Activated CD8-positive, alpha-beta memory T cell treated with anti-CD3 and anti-CD28 coated beads, Interleukin-2, amount 50 U/mL, for 48 hours (primary cell): ENCODE data around the gene MAN2A2.
"Not testable (repeated sequence)": the region's sequence is repeated elsewhere in the genome, so short reads cannot be mapped to it uniquely, and the experiment has no call there.

Experiments used
- DNase-seq: peaks from one replicate; pipeline ENCODE4 v3.0.0-alpha.2; 2020

The MAN2A2 gene

GRCh38 chr15:90884719-90885431, 18.2 kb upstream of the MAN2A2 start:
- peak; percentile 77 for DNase-seq

GRCh38 chr15:90885432-90886290, 17.4 kb upstream of the MAN2A2 start:
- peak; percentile 96 for DNase-seq

DNA sequence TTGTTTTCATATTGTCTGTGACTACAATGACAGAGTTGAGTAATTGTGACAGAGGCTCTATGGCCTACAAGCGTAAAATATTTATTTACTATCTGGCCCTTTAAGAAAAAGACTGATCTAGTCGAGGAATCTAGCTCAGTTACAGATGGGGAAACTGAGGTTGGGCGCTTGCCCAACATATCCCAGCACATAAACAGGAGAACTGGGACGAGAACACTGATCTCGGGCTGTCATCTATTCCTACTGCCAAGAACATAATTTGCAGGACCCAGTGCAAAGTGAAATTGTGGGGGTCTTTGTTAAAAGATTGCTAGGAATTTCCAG, 16.8 kb upstream of the MAN2A2 start:
- no peak for DNase-seq

DNA sequence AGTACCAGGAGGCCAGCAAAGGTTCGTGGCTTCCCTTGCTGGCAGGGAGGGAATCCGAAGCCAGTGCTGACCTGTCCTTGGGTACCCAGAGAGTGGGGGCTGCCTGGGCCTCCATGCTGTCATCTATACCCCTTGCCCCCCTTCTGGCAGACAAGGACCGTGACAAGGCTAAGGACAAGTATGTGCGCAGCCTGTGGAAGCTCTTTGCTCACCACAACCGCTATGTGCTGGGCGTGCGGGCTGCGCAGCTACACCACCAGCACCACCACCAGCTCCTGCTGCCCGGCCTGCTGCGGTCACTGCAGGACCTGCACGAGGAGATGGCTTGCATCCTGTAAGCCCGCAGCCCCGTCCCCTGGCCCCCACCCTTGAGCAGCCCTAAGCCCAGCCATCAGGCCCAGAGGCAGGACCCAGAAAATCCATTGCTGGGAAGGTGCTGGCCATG, 16.0 kb upstream of the MAN2A2 start:
- no peak for DNase-seq

DNA sequence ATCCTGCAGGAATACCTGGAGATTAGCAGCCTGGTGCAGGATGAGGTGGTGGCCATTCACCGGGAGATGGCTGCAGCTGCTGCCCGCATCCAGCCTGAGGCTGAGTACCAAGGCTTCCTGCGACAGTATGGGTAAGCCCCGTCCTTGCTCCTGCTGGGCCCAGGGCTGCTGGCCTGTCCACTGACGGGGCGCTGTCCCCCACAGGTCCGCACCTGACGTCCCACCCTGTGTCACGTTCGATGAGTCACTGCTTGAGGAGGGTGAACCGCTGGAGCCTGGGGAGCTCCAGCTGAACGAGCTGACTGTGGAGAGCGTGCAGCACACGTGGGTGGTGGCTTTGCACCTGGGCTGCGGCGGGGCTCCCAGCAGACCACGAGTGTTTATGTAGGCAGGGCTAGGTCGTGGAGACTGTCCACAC, 13.8 kb upstream of the MAN2A2 start:
- no peak for DNase-seq

DNA sequence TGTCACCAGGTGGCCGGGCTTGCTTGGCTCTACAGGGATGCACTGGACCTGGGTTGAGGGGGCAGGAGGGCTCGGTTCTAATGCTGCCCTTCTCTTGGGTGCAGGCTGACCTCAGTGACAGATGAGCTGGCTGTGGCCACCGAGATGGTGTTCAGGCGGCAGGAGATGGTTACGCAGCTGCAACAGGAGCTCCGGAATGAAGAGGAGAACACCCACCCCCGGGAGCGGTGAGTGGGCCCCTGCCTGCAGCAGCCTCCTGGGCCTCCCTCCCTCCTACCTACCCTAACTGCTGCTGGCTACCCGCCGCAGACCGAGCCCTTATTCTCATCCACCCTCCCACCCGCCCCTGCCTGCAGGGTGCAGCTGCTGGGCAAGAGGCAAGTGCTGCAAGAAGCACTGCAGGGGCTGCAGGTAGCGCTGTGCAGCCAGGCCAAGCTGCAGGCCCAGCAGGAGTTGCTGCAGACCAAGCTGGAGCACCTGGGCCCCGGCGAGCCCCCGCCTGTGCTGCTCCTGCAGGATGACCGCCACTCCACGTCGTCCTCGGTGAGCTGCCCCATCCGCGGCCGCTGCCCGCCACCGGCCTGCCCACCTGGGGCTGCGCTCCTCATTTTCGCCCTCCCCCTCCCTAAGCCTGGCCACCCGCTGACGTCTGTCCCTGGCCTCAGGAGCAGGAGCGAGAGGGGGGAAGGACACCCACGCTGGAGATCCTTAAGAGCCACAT, 13.2 kb upstream of the MAN2A2 start:
- no peak for DNase-seq

- DNase-seq, result no peak
Measured at GRCh38 chr15:90890839-90891238, 12.3 kb upstream of the MAN2A2 start.

- DNase-seq, result no peak
Measured at GRCh38 chr15:90891346-90891949, 11.7 kb upstream of the MAN2A2 start.

- no peak for DNase-seq
Measured at GRCh38 chr15:90892023-90892422, 11.1 kb upstream of the MAN2A2 start.

- DNase-seq, result no peak
Measured at GRCh38 chr15:90892498-90893174, 10.5 kb upstream of the MAN2A2 start.

DNA sequence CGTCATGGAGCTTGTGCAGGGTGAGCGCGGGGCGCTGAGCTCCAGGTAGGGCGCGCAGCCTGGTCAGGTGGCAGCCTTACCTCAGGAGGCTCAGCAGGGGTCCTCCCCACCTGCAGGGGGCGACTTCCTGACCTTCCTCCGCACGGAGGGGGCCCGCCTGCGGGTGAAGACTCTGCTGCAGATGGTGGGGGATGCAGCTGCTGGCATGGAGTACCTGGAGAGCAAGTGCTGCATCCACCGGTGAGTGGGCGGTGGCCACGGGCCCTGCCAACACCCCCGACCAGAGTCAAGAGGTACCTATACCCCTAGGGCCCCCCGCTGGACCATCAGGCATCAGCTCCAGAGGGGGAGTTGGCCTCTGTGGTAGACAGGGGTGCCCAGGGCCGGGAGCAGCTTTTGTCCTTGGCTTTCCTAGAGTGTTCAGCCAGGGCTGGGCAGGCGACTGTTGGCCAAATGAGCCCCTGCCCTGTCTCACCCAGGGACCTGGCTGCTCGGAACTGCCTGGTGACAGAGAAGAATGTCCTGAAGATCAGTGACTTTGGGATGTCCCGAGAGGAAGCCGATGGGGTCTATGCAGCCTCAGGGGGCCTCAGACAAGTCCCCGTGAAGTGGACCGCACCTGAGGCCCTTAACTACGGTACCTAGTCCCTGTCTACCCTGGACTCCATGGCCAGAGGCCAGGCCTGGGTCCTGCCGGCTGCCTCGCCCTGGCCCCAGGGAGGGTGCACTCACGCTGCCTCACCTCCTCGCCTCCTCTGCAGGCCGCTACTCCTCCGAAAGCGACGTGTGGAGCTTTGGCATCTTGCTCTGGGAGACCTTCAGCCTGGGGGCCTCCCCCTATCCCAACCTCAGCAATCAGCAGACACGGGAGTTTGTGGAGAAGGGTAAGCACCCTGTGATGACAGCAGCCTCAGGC, 9.7 kb upstream of the MAN2A2 start:
- no peak for DNase-seq

- no peak for DNase-seq
Measured at GRCh38 chr15:90895571-90896117, 7.5 kb upstream of the MAN2A2 start.

DNA sequence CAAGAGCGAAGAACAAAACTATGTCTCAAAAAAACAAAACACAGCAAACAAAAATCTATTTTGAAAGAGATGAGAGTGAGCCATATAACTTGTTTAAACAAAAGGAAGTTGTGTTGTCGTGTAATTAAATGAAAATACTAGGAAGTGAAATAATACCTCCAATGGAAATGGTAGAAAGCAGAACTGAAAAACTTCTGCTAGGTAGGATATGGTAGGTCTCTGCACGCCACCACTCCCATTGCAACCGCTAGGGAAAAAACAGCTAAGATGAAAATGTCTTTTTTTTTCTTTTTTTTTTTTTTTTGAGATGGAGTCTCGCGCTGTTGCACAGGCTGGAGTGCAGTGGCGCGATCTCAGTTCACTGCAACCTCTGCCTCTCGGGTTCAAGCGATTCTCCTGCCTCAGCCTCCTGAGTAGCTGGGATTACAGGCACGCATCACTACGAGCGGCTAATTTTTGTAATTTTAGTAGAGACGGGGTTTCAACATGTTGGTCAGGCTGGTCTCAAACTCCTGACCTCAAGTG, 5.9 kb upstream of the MAN2A2 start:
- DNase-seq, result not testable (repeated sequence)

GRCh38 chr15:90901175-90902039, 1.7 kb upstream of the MAN2A2 start:
- DNase-seq, result no peak

- peak; percentile 87 for DNase-seq
Measured at GRCh38 chr15:90902040-90902839, 862 bp upstream of the MAN2A2 start.

DNA sequence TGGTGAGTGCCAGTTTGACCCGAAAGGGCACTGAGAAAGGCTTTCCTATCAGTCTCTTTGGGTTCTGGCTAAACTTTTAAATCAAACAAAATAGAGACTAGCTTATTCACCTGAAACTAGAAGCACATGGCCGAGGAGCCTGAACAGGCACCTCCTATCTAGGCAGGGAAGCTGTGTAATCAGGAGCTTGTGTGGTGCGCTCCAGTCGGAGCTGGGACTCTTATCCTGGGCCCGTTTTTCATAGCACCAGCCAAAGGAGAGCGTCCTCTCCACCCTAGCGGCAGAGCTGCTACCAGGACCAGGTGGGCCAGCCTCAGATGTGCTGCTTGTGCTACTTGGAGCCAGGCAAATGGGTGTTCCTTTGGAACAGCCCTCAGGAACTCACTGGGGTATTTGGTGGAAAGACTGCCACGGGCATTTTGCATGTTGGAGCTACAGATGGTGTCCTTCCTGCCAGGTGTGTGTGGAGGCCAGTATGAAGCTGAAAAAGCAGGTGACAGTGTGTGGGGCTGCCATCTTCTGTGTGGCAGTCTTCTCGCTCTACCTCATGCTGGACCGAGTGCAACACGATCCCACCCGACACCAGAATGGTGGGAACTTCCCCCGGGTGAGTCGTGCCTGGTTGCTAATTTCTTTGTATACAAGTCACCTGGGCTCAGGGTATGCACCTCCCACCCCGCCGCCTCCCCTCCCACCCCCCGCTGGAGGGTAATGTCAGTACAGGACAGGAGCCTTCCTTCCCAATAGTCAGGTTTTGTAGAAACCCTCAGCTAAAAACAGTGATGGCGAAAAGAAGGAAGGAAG, 833 bp downstream of the MAN2A2 start:
- DNase-seq, result no peak

- no peak for DNase-seq
Measured at GRCh38 chr15:90904746-90905145, 1.6 kb downstream of the MAN2A2 start.
